HG02571 (cell line): ENCODE data around the gene TWIST1.

Experiments
- ATAC-seq: cut with Tn5 transposase; IDR thresholded peaks from one replicate; pipeline ENCODE4 v1.9.1; 2021; ENCODE audit warnings: mild to moderate bottlenecking, moderate library complexity; ENCODE audit not compliant: unreplicated experiment

TWIST1 gene

GRCh38 chr7:19097165-19098055, 20.0 kb downstream of the TWIST1 start:
- no peak for ATAC-seq

GRCh38 chr7:19095353-19095860, 22.0 kb downstream of the TWIST1 start:
- ATAC-seq: no peak

GRCh38 chr7:19094598-19095352, 22.7 kb downstream of the TWIST1 start:
- ATAC-seq: no peak

- no peak for ATAC-seq
These were observed 23.3 kb downstream of the TWIST1 start for GRCh38 chr7:19094138-19094537.

DNA sequence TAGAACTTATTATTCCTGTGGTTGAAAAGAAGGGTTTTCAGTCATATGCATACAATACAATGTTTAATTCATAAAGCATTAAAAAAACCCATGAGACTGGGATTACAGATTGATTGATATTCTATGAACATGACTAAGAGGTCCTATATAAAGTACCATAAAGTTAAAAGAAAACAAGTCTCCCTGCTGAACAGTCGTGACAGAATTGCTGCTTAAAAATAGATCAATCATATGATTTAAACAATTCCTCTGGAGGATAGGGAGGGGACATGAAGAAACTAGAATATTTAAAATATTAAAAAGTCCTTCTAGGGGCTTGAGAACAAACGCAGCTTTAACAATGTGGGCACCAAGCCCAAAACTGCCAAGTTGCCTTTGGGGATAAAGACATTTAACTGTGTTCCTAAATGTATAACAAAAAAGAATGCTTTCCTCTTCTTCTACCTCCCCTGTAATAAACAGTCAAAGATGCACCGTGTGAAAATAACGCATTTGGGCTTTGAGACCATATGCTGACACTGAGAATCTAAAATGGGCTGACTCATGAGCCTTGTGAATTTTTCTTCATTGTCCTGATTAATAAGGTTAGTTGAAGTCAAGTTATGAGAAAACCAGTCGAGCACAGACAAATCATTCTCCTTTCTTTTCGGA, 25.8 kb downstream of the TWIST1 start:
- ATAC-seq: no peak

DNA sequence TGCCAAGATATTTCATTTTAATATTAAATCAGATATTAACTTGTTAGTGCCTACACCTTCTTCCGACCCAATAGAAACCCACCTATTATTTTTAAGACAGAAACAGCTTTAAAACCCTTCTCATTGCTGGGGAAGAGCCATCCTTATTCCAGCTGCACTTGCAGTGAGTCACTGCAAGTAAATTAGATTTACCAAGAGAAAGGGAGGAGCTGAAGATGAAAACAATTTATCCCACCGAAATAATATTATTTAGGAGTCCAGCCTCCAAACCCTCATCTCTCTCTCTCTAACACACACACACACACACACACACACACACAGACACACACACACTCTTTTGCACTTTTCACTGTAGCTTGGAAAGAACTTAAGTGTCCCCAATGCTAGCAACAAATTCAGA, 26.9 kb downstream of the TWIST1 start:
- no peak for ATAC-seq

DNA sequence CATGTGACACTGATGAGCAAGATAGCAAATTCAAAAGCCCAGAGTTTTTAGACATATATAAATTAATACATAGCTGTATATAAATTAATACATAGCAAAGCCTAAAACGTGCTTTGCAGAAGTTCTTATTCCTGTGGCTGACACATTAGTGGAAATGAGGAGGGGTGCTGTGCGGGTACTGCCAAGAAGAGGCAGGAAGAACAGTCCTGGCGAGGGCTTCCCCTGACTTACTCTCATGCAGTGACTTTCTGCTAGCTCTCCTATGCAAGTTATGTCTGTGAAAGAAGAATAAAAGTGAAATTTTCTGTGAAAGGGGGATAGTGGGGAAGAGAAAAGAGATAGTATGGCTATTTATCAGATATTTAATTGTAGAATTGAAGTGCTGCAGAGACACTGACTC, 27.6 kb downstream of the TWIST1 start:
- ATAC-seq: no peak

- ATAC-seq: no peak
These were observed 28.1 kb downstream of the TWIST1 start for GRCh38 chr7:19089378-19089777.

- ATAC-seq: no peak
These were observed 37.3 kb downstream of the TWIST1 start for GRCh38 chr7:19080093-19080492.

GRCh38 chr7:19079066-19079465, 38.4 kb downstream of the TWIST1 start:
- ATAC-seq: no peak

GRCh38 chr7:19069842-19070241, 47.6 kb downstream of the TWIST1 start:
- no peak for ATAC-seq

GRCh38 chr7:19066170-19066569, 51.3 kb downstream of the TWIST1 start:
- ATAC-seq: no peak
